ENCODE data around the gene SEC16A.

Gene SEC16A

GRCh38 chr9:136459425-136459824, 23.4 kb downstream of the SEC16A start:
- no peak for DNase-seq

- DNase-seq, result no peak
Measured at GRCh38 chr9:136457326-136457725, 25.5 kb downstream of the SEC16A start.

- no peak for DNase-seq
Measured at GRCh38 chr9:136456258-136456657, 26.6 kb downstream of the SEC16A start.

- no peak for DNase-seq
Measured at GRCh38 chr9:136455043-136456002, 27.5 kb downstream of the SEC16A start.

GRCh38 chr9:136454026-136454796, 28.6 kb downstream of the SEC16A start:
- no peak for DNase-seq

GRCh38 chr9:136453326-136453725, 29.5 kb downstream of the SEC16A start:
- no peak for DNase-seq

GRCh38 chr9:136451221-136451877, 31.5 kb downstream of the SEC16A start:
- DNase-seq, result peak; percentile 64

GRCh38 chr9:136448655-136449054, 34.2 kb downstream of the SEC16A start:
- no peak for DNase-seq

- DNase-seq, result no peak
Measured at GRCh38 chr9:136447173-136447778, 35.6 kb downstream of the SEC16A start.

- no peak for DNase-seq
Measured at GRCh38 chr9:136445799-136446198, 37.0 kb downstream of the SEC16A start.

GRCh38 chr9:136444102-136444501, 38.7 kb downstream of the SEC16A start:
- DNase-seq, result no peak

GRCh38 chr9:136443687-136444086, 39.2 kb downstream of the SEC16A start:
- DNase-seq, result no peak

- DNase-seq, result no peak
Measured at GRCh38 chr9:136443087-136443486, 39.8 kb downstream of the SEC16A start.

GRCh38 chr9:136442265-136442664, 40.6 kb downstream of the SEC16A start:
- no peak for DNase-seq

- DNase-seq, result no peak
Measured at GRCh38 chr9:136441681-136442245, 41.1 kb downstream of the SEC16A start.

GRCh38 chr9:136441191-136441680, 41.6 kb downstream of the SEC16A start:
- DNase-seq, result no peak

GRCh38 chr9:136439481-136440408, 43.1 kb downstream of the SEC16A start, which contains the start of gene INPP5E:
Gene INPP5E, minus strand, starts transcription at chr9:136439845. Its CDS starts 426 bp downstream, at chr9:136439419.
- peak; percentile 10 for DNase-seq

GRCh38 chr9:136438548-136439480, 44.0 kb downstream of the SEC16A start:
- no peak for DNase-seq

- DNase-seq, result no peak
Measured at GRCh38 chr9:136437839-136438547, 44.8 kb downstream of the SEC16A start.
